ENCODE measurements around the gene CTNNBL1. TPM values are rescaled to one million over a fixed set of nuclear protein-coding genes. Genes with fewer than 3 reads are reported as not detected.
A peak's percentile ranks its signal among the peaks of the same experiment; 100 is the strongest.

The CTNNBL1 gene
- total and polyA plus RNA-seq, 12 donors, result 5.5 to 75.5 (median 37.7) TPM

DNA sequence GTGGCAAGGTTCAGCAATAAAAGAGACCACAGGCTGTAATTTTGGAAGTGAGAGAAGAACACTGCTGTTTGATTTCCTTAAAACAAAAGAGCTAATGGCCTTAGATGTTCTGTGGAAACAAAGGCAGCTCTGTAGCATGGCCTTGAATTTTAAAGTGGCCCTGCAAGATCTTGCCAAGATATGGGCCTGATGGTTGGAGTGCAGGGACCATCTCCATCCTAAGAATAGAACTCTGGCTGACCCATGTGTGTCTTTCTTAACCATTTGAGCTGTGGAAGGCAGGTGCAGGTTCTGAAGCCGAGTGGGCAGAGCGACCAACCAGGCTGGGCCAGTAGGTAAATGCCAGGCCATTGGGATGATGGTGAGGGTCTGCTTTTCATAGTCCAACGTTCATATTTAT lies 135.3 kb downstream of the CTNNBL1 start:
- 79 to 98% (median 94%) methylated on average over 2 to 3 of the region's 3 CpGs for whole genome bisulfite sequencing, 4 donors
- Histone ChIP-seq H3K36me3 (replicated peaks in 1 of 2) (no peaks in the 10 kb centered on the region), H3K4me3 (no peak overlapping the region), H3K9me3 (replicated peaks in 1 of 3) (no peaks in the 10 kb centered on the region), H3K27ac (no peak overlapping the region), H3K27me3 (no peaks in the 10 kb centered on the region), H3K4me1 (replicated peaks in 1 of 2) (peaks cover 0 to 7% of the 10 kb centered on the region in 2 donors)
- TF ChIP-seq POLR2A (IDR thresholded peaks at IDR 0.05), result no peak
- TF ChIP-seq, protein P1, sequence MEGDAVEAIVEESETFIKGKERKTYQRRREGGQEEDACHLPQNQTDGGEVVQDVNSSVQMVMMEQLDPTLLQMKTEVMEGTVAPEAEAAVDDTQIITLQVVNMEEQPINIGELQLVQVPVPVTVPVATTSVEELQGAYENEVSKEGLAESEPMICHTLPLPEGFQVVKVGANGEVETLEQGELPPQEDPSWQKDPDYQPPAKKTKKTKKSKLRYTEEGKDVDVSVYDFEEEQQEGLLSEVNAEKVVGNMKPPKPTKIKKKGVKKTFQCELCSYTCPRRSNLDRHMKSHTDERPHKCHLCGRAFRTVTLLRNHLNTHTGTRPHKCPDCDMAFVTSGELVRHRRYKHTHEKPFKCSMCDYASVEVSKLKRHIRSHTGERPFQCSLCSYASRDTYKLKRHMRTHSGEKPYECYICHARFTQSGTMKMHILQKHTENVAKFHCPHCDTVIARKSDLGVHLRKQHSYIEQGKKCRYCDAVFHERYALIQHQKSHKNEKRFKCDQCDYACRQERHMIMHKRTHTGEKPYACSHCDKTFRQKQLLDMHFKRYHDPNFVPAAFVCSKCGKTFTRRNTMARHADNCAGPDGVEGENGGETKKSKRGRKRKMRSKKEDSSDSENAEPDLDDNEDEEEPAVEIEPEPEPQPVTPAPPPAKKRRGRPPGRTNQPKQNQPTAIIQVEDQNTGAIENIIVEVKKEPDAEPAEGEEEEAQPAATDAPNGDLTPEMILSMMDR (IDR thresholded peaks at IDR 0.05), result no peak
- intact Hi-C loops (cut with DNase I), result no loop called here
- no peak for DNase-seq

- intact Hi-C loops (cut with DNase I), result no loop called here
- no peak for DNase-seq
- TF ChIP-seq POLR2A (IDR thresholded peaks at IDR 0.05), result no peak
- TF ChIP-seq, protein P1 (IDR thresholded peaks at IDR 0.05), result no peak
- Histone ChIP-seq H3K36me3 (replicated peaks in 1 of 2) (no peaks in the 10 kb centered on the region), H3K4me1 (replicated peaks in 1 of 2) (peaks cover 0 to 7% of the 10 kb centered on the region in 2 donors), H3K4me3 (no peak overlapping the region), H3K27ac (no peak overlapping the region), H3K27me3 (no peaks in the 10 kb centered on the region), H3K9me3 (replicated peaks in 1 of 3) (no peaks in the 10 kb centered on the region)
- WGBS, 4 donors, result 71 to 79% (median 76%) methylated on average over 8 of the region's 8 CpGs
Measured at GRCh38 chr20:37833221-37833896, 139.5 kb downstream of the CTNNBL1 start.

DNA sequence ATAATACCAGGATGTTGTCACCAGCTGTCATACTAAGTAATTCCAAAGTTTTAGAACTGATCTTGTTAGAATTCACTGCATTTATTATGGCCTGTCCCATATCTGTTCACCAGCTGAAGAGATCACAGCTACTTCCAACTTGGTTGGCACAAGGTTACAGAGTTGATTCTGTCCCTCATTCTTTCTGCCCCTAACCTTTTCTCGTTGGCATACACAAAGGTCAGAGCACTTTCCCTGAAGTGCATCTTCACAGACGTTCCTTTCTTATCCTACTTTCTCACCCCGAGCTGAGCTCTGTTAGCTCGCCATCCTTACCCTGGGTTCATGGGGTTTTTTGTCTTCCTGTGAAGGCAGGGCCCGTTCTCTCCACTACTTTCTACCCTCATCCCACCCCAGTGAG lies 143.1 kb downstream of the CTNNBL1 start:
- no peak for DNase-seq
- WGBS, 4 donors, result 61 to 91% (median 64%) methylated on average over 5 of the region's 5 CpGs

GRCh38 chr20:37837924-37838323 lies 144.1 kb downstream of the CTNNBL1 start:
- intact Hi-C loops (cut with DNase I), result no loop called here
- Histone ChIP-seq H3K27ac (no peak overlapping the region), H3K36me3 (replicated peaks in 1 of 2) (peaks cover 0 to 13% of the 10 kb centered on the region in 2 donors), H3K27me3 (no peaks in the 10 kb centered on the region), H3K4me1 (replicated peaks in 1 of 2) (peaks cover 0 to 7% of the 10 kb centered on the region in 2 donors), H3K4me3 (no peak overlapping the region), H3K9me3 (replicated peaks in 1 of 3) (no peaks in the 10 kb centered on the region)
- WGBS, 4 donors, result 88 to 93% (median 90%) methylated on average over 8 of the region's 8 CpGs
- peak in 1 of 7 donors; percentile 69 for DNase-seq
- no peak for TF ChIP-seq POLR2A (IDR thresholded peaks at IDR 0.05)
- TF ChIP-seq, protein P1 (IDR thresholded peaks at IDR 0.05), result no peak

More for the DNA sequence above, 143.1 kb downstream of the CTNNBL1 start:
- no peak overlapping the region for H3K4me3 ChIP-seq
- H3K4me1 ChIP-seq (replicated peaks in 1 of 2), result peaks cover 0 to 7% of the 10 kb centered on the region in 2 donors
- intact Hi-C loops (cut with DNase I), result no loop called here
- TF ChIP-seq POLR2A (IDR thresholded peaks at IDR 0.05), result no peak
- TF ChIP-seq, protein P1 (IDR thresholded peaks at IDR 0.05), result no peak
- H3K27ac ChIP-seq, result no peak overlapping the region
- H3K27me3 ChIP-seq, result no peaks in the 10 kb centered on the region
- H3K9me3 ChIP-seq (replicated peaks in 1 of 3), result no peaks in the 10 kb centered on the region
- peaks cover 0 to 3% of the 10 kb centered on the region in 2 donors for H3K36me3 ChIP-seq (replicated peaks in 1 of 2)
